ENCODE results near the gene ABCA1. TPM values are rescaled to one million over a fixed set of nuclear protein-coding genes. Genes with fewer than 3 reads are reported as not detected.

The ABCA1 gene
- total RNA-seq, 6 experiments from 2014 or later, result 45.8 to 107 (median 61.4) TPM

- intact Hi-C loops (cut with DNase I), result no loop called here
- Histone ChIP-seq H3K4me3 (no peak overlapping the region), H3K27ac (no peak overlapping the region), H3K4me1 (peaks cover 0 to 10% (median 3%) of the 10 kb centered on the region in 4 donors), H3K36me3 (peaks cover 11 to 89% (median 62%) of the 10 kb centered on the region in 4 donors), H3K27me3 (no peaks in the 10 kb centered on the region), H3K9me3 (no peaks in the 10 kb centered on the region)
- ATAC-seq (no peak), DNase-seq (no peak)
- 63% methylated on average over 2 of the region's 4 CpGs for WGBS (ENCODE audit: insufficient coverage, low coverage, low lambda C conversion rate, missing lambda C conversion rate)
- TF ChIP-seq, protein P1, sequence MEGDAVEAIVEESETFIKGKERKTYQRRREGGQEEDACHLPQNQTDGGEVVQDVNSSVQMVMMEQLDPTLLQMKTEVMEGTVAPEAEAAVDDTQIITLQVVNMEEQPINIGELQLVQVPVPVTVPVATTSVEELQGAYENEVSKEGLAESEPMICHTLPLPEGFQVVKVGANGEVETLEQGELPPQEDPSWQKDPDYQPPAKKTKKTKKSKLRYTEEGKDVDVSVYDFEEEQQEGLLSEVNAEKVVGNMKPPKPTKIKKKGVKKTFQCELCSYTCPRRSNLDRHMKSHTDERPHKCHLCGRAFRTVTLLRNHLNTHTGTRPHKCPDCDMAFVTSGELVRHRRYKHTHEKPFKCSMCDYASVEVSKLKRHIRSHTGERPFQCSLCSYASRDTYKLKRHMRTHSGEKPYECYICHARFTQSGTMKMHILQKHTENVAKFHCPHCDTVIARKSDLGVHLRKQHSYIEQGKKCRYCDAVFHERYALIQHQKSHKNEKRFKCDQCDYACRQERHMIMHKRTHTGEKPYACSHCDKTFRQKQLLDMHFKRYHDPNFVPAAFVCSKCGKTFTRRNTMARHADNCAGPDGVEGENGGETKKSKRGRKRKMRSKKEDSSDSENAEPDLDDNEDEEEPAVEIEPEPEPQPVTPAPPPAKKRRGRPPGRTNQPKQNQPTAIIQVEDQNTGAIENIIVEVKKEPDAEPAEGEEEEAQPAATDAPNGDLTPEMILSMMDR (IDR thresholded peaks at IDR 0.05), result no peak
- no peak for TF ChIP-seq POLR2A (IDR thresholded peaks at IDR 0.05)
Measured at GRCh38 chr9:104836767-104837166, 91.2 kb downstream of the ABCA1 start.

- no peaks in the 10 kb centered on the region for H3K27me3 ChIP-seq
- intact Hi-C loops (cut with DNase I), result no loop called here
- 88% methylated on average over 1 of the region's 1 CpG for whole genome bisulfite sequencing (ENCODE audit: insufficient coverage, low coverage, low lambda C conversion rate, missing lambda C conversion rate)
- no peak overlapping the region for H3K4me3 ChIP-seq
- no peak for DNase-seq
- peaks cover 0 to 5% (median 1%) of the 10 kb centered on the region in 4 donors for H3K4me1 ChIP-seq
- H3K36me3 ChIP-seq, result peaks cover 11 to 94% (median 65%) of the 10 kb centered on the region in 4 donors
- ATAC-seq, result peak in 1 of 4 donors; percentile 59
- no peak overlapping the region for H3K27ac ChIP-seq
- TF ChIP-seq POLR2A (IDR thresholded peaks at IDR 0.05), result no peak
- TF ChIP-seq, protein P1 (IDR thresholded peaks at IDR 0.05), result no peak
- no peaks in the 10 kb centered on the region for H3K9me3 ChIP-seq
Measured at GRCh38 chr9:104836235-104836634, 91.7 kb downstream of the ABCA1 start.

DNA sequence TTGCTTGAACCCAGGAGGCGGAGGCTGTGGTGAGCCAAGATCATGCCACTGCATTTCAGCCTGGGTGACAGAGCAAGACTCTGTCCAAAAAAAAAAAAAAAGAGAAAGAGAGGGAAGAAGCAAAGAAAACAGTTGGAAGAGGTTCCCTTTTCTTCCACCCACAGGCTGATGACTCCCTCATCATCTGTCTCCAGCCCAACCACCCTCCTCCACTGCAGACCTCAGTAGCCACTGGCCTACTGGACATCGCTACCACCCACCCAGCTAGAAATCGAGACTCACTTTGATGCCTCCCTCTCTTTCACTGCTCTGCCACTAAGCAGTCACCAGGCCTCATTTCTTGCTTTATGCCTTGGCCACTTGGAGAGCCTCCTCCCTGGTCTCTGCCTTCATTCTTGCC, 92.8 kb downstream of the ABCA1 start:
- peak overlapping the region in 1 of 3 donors; percentile 8 for H3K27ac ChIP-seq
- H3K4me3 ChIP-seq, result no peak overlapping the region
- intact Hi-C loops (cut with DNase I), result no loop called here
- peak; percentile 24 to 43 (median 34) for ATAC-seq
- TF ChIP-seq, protein P1 (IDR thresholded peaks at IDR 0.05), result no peak
- H3K36me3 ChIP-seq, result peaks cover 11 to 94% (median 68%) of the 10 kb centered on the region in 4 donors
- H3K27me3 ChIP-seq, result no peaks in the 10 kb centered on the region
- DNase-seq, result no peak
- 89% methylated on average over 3 of the region's 3 CpGs for WGBS (ENCODE audit: insufficient coverage, low coverage, low lambda C conversion rate, missing lambda C conversion rate)
- no peaks in the 10 kb centered on the region for H3K9me3 ChIP-seq
- H3K4me1 ChIP-seq, result no peaks in the 10 kb centered on the region

DNA sequence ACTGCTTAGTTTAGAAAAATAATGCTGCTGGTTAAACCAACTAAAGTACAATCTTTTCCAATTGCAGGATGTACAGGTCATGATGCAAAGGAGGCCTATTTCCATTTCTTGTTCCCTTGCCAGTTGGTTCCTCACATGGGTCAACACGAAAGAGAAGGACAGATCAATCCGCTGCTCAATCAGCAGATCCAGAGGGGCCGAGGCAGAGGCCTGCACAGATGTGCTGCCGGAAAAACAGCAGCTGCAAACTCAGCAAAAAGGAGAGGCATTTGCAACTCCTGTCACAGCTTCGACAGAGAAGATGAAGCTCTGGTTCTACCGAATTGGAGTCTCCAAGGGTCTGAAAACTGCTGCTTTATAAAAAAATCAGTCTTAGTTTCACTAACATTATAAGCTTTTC, 94.3 kb downstream of the ABCA1 start:
- TF ChIP-seq, protein P1 (IDR thresholded peaks at IDR 0.05), result no peak
- no peak for TF ChIP-seq POLR2A (IDR thresholded peaks at IDR 0.05)
- H3K27me3 ChIP-seq, result no peaks in the 10 kb centered on the region
- ATAC-seq (peak in 2 of 4 donors; percentile 19 to 36), DNase-seq (no peak)
- peaks cover 11 to 92% (median 69%) of the 10 kb centered on the region in 4 donors for H3K36me3 ChIP-seq
- intact Hi-C loops (cut with DNase I), result no loop called here
- H3K4me1 ChIP-seq, result no peaks in the 10 kb centered on the region
- no peak overlapping the region for H3K27ac ChIP-seq
- H3K9me3 ChIP-seq, result no peaks in the 10 kb centered on the region
- 33% methylated on average over 6 of the region's 6 CpGs for WGBS (ENCODE audit: insufficient coverage, low coverage, low lambda C conversion rate, missing lambda C conversion rate)
- no peak overlapping the region for H3K4me3 ChIP-seq

- no peak overlapping the region for H3K27ac ChIP-seq
- ATAC-seq (no peak), DNase-seq (no peak)
- WGBS (ENCODE audit: insufficient coverage, low coverage, low lambda C conversion rate, missing lambda C conversion rate), result 65% methylated on average over 3 of the region's 3 CpGs
- H3K36me3 ChIP-seq, result peaks cover 4 to 98% (median 67%) of the 10 kb centered on the region in 4 donors
- H3K27me3 ChIP-seq, result no peaks in the 10 kb centered on the region
- intact Hi-C loops (cut with DNase I), result no loop called here
- TF ChIP-seq POLR2A (IDR thresholded peaks at IDR 0.05), result no peak
- TF ChIP-seq, protein P1 (IDR thresholded peaks at IDR 0.05), result no peak
- H3K9me3 ChIP-seq, result no peaks in the 10 kb centered on the region
- H3K4me1 ChIP-seq, result peaks cover 0 to 7% (median 3%) of the 10 kb centered on the region in 4 donors
- no peak overlapping the region for H3K4me3 ChIP-seq
Measured at GRCh38 chr9:104831681-104832080, 96.3 kb downstream of the ABCA1 start.

All from right lobe of liver (tissue), 6 donors.